ENCODE measurements around the gene YKT6. TPM values are rescaled to one million over a fixed set of nuclear protein-coding genes. Genes with fewer than 3 reads are reported as not detected.

The YKT6 gene
- total RNA-seq, 1 experiment from 2014 or later: 140 TPM

DNA sequence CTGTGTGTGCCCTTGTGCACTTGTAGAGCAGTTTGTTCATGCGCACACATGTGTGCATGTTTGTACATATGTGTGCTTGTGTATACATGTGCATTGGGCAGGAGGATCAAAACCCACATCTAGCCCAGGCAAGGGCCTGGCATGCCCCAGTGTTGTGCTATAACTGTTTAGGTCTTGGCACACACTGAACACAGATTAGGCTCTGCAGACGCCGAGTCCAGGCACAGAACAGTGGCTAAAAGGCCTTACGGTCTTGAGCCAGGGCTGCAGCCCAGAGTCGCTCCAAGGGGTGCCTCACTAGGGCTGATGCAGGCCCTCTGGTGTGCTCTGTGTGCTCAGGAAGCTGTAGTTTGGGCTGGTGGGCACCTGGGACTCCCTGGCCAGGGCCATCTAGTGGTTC is 55.7 kb downstream of the YKT6 start:
- Histone ChIP-seq H3K9me3 (no peaks in the 10 kb centered on the region), H3K36me3 (no peaks in the 10 kb centered on the region), H3K27me3 (no peaks in the 10 kb centered on the region), H3K4me3 (no peak overlapping the region)
- no peak for DNase-seq

DNA sequence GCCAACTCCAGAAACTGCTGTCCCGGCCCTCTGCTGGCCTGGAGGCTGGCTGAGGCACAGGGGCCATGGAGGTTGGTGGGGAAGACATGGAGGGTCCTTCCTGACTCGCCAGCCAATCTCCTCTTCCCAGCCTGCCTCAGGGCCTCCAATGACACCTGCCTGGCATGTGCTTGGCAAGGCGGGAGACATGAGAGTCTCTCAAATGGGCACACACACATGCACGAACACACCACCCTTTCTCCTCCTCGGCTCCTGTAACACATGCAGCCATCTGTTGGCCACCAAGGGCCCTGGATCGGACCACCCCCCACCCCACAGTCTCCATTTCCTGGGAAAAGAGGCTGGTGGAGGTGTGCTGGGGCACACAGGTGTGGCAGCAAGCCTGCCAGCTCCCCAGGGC is 56.4 kb downstream of the YKT6 start:
- DNase-seq: no peak
- Histone ChIP-seq H3K4me3 (no peak overlapping the region), H3K36me3 (no peaks in the 10 kb centered on the region), H3K27me3 (no peaks in the 10 kb centered on the region), H3K9me3 (no peaks in the 10 kb centered on the region)

DNA sequence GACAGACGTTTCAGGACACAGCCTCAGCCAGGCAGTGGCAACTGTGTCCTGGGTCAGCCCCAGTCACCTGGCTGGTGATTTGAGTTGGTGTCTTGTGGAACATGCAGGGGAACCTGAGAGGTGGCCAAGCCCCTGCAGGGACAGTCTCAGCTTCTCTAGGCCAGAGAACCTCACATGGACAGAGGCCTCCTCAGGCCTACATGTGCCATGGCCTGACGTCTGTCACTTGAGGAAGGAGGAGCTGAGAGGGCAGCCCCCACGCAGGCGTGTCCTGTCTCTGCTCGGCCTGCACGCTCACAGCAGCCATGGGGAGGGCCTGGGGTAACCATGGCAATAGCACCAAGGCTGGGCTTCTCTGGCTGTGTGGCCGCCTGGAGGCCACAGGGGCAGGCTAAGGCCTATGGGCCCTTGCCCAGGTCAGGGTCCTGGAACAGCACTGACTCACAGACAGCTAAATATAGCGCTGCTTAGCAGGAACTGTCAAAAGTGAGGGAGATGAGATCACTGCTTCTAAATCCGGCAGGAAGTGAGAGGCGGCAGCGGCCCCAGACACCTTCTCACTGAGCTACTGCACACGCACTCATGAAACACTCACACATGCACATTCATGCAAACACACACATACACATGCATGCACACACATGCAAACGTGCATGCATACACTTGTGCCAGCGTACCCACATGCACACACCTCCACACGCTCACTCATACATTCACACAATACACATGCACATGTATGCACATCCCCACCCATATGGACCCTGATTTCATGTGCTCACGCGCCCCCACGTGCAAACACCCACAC is 57.0 kb downstream of the YKT6 start:
- Histone ChIP-seq H3K9me3 (no peaks in the 10 kb centered on the region), H3K4me3 (no peak overlapping the region), H3K36me3 (no peaks in the 10 kb centered on the region), H3K27me3 (no peaks in the 10 kb centered on the region)
- peak; percentile 98 for DNase-seq

DNA sequence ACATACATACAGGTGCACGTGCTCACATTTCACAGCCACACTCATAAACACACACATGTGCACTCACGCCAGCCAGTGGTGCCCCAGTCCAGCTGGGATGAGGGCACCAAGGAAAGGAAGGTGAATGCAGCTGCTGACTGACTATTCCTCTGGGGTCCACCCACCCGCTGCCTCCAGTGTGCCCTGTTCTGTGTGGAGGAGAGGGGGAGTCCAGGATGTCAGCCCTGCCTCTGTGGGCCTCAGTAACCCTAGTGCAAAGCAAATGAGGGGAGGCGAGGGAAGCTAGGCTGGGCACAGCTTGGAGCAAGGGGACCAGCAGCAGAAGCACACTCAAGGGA is 57.6 kb downstream of the YKT6 start:
- Histone ChIP-seq H3K4me3 (no peak overlapping the region), H3K9me3 (no peaks in the 10 kb centered on the region), H3K27me3 (no peaks in the 10 kb centered on the region), H3K36me3 (no peaks in the 10 kb centered on the region)
- no peak for DNase-seq

DNA sequence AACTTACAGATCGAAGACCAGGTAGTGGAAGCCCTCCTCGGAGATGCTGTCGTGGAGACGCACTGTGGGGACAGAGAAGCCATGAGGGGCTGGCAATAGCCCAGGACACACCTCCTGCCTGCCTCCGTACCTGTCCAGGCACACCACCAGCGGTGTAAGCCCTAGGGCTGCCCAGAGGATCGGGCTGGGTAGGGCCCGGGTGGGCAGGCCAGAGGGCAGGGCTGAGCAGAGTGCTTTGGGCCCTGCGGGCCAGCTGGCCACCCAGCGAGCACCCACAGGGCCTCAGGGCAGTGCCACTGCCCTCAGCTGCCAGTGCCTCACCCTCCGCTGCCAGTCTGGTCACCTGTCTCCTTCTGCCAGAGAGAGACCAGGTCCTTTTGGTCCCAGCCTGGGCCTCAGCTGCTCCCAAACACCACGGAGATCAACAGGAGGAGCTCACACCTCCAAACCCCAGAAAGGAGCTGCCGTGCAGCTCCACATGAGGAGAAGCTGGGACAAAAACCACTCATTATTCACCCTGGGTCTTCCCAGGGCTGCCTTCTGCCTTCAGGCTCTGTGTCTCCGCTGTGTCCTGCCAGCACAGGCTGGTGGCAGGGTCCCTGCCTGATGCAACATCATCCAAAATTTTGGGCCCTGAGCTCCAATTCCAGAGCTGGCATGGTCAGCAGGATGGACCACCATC is 58.2 kb downstream of the YKT6 start:
- Histone ChIP-seq H3K36me3 (no peaks in the 10 kb centered on the region), H3K27me3 (no peaks in the 10 kb centered on the region), H3K4me3 (no peak overlapping the region), H3K9me3 (no peaks in the 10 kb centered on the region)
- no peak for DNase-seq

DNA sequence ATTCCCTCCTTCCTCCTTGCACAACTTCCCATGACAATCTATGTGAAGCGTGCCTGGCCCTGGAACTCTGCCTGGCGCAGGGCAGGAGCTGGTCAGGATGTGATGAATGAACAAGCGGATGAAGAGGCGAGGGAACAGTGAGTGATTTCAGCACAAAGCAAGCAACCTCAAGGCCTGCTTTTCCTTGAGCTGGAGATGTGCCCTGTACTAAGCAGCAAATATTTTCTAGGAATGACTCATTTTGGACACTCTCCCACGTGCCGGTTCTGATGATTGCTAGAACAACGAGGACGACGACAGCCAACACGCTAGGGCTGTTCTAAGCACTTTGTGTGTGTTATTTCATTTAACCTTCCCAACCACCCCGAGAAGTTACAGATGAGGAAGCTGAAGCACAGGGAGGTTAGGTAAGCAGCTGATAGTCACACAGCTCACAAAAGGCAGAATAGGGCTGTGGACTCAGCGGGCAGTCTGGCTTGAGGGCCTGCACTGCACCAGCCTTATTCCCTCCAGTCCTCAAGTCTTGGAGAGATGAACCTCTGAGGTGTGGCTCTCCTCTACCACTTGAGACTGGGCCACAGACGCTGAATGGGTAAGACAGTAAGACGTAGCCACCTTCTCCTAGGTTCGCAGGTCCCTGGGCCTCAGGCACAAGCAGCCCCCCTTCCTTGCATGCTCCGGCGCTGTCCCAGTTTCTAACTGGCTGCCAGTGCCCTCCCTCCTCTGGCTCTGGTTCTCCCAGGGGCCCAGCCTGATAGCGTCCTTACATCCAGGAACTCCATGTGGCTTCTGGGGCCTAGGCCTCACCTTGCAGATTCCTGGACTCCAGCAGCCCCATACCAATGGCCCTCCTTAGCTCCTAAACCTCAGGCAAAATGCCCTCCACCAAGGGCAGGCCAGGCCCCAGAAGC is 59.0 kb downstream of the YKT6 start:
- no peaks in the 10 kb centered on the region for H3K9me3 ChIP-seq
- no peaks in the 10 kb centered on the region for H3K27me3 ChIP-seq
- peak; percentile 93 for DNase-seq
- no peaks in the 10 kb centered on the region for H3K36me3 ChIP-seq
- H3K4me3 ChIP-seq: no peak overlapping the region

DNA sequence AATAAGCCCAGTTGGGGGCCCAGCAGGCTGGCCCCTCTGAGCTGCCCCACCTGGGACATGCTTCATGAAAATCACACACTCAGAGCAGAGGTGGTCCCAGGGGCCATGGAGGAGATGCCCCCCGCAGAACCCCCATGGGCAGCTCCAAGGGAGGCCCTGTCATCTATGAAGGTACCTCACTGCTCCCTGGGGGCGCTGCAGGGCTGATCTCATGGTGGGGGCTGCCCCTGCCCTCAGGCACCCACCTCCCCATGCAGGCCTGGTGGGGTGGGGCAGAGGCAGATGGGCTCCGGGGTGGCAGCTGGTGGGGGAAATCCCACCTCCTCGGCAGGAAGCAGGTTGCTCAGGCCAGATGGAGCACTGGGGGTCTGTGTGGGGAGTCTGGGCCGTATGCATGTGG is 60.5 kb downstream of the YKT6 start:
- DNase-seq: no peak
- no peaks in the 10 kb centered on the region for H3K36me3 ChIP-seq
- H3K4me3 ChIP-seq: no peak overlapping the region
- no peaks in the 10 kb centered on the region for H3K27me3 ChIP-seq
- no peaks in the 10 kb centered on the region for H3K9me3 ChIP-seq

DNA sequence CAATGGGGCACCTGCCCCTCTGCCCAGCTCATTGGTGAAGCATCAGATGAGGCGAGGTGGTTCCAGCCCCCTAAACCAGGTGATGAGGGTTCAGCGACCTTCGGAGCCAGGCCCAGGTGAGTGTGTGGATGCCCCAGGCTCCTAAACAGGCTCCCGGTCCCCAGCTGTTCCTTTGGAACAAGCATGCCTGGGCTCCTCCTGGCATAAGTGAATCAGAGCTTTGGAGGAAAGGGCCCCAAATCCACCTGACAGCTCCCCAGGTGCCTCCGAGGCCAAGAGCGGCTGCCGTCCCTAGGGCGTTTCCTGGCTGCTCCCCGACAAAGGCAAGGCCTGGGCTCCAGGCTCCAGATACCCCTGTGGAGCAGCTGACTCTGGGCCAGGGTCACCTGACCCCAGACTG is 61.3 kb downstream of the YKT6 start:
- no peaks in the 10 kb centered on the region for H3K36me3 ChIP-seq
- H3K4me3 ChIP-seq: no peak overlapping the region
- no peak for DNase-seq
- H3K9me3 ChIP-seq: no peaks in the 10 kb centered on the region
- H3K27me3 ChIP-seq: no peaks in the 10 kb centered on the region

DNA sequence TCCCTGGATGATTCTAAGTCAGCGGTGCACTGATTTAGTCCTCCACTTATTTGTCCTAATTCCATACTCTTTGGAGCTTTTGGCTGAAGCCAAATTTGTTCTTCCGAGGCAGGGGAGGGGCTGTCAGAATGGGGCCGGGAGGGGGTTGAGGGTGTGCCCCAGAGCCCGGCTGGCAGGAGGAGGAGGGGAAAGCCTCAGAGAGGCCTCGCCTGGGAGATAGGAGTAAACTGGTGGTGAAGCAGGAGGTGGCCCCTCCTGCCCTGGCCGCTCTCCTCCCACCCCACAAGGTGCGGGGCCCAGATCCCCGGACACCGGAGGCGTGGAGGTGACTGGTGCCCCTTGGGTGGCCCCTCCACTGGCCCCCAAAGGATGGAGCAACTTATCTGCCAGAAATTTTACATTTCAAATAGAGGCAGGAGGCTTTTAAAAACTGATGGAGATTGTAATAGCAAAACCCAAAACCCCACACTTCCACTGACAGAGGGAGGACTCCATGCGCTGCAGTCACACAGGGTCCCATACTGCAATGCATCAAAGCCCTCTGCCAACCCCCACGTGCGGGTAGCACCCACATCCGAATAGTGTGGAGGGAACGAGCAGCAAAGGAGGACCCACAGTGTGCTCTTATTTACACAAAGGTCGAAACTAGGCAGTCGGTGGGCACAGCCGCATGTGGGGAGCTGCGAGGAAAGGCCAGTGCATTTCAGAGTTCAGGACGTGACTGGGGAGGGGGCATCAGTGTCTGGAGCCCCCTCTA is 62.7 kb downstream of the YKT6 start:
- Histone ChIP-seq H3K4me3 (no peak overlapping the region), H3K36me3 (no peaks in the 10 kb centered on the region), H3K27me3 (no peaks in the 10 kb centered on the region), H3K9me3 (no peaks in the 10 kb centered on the region)
- DNase-seq: no peak

Other genes with a start within 250 kb of the YKT6 start
- not detected in 2 replicates for gene SPDYE1, start 203.1 kb upstream of the YKT6 start, total RNA-seq (2014; rRNA removed; shearing (Covaris generic); ENCODE audit: low replicate concordance)
- 103 and 166 TPM in 2 replicates for gene DBNL, start 156.3 kb upstream of the YKT6 start, total RNA-seq (2014; rRNA removed; shearing (Covaris generic); ENCODE audit: low replicate concordance)
- not detected in 2 replicates for gene PGAM2, start 135.4 kb upstream of the YKT6 start, total RNA-seq (2014; rRNA removed; shearing (Covaris generic); ENCODE audit: low replicate concordance)
- gene POLM, start 118.4 kb upstream of the YKT6 start, total RNA-seq (2014; rRNA removed; shearing (Covaris generic); ENCODE audit: low replicate concordance): 9.4 and 10.8 TPM in 2 replicates
- gene AEBP1, start 96.6 kb upstream of the YKT6 start, total RNA-seq (2014; rRNA removed; shearing (Covaris generic); ENCODE audit: low replicate concordance): 36.8 and 45.8 TPM in 2 replicates
- gene POLD2, start 77.4 kb upstream of the YKT6 start, total RNA-seq (2014; rRNA removed; shearing (Covaris generic); ENCODE audit: low replicate concordance): 146 and 186 TPM in 2 replicates
- gene MYL7, start 59.6 kb upstream of the YKT6 start, total RNA-seq (2014; rRNA removed; shearing (Covaris generic); ENCODE audit: low replicate concordance): not detected in 2 replicates
- gene GCK, start 11.5 kb upstream of the YKT6 start, total RNA-seq (2014; rRNA removed; shearing (Covaris generic); ENCODE audit: low replicate concordance): not detected in 2 replicates
- gene CAMK2B, start 124.6 kb downstream of the YKT6 start, total RNA-seq (2014; rRNA removed; shearing (Covaris generic); ENCODE audit: low replicate concordance): 0.54 and 2.0 TPM in 2 replicates